ENCODE results near the gene CACNA1C.

The CACNA1C gene

DNA sequence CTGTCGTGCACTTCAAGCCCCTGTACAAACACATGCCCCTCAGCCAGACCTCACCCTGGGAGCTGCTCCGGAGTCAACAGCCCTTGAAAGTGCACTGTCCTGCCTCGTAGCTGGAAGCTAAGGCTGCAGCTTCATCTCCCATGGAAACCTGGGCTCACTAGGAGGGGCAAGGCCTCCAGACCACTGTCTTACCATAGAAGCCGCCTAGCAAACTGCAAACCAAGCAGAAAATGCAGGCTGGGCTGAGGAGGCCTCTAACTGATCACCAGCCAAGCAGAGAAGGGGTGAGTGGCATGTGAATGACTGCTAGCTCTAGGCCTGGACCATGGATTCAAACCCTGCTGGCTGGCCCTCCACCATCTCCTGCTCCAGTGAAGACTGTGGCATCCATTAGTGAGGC, 340.2 kb downstream of the CACNA1C start:
- DNase-seq (ENCODE audit: low spot score): no peak

GRCh38 chr12:2393996-2394395, 341.2 kb downstream of the CACNA1C start:
- DNase-seq (ENCODE audit: low spot score): no peak

DNA sequence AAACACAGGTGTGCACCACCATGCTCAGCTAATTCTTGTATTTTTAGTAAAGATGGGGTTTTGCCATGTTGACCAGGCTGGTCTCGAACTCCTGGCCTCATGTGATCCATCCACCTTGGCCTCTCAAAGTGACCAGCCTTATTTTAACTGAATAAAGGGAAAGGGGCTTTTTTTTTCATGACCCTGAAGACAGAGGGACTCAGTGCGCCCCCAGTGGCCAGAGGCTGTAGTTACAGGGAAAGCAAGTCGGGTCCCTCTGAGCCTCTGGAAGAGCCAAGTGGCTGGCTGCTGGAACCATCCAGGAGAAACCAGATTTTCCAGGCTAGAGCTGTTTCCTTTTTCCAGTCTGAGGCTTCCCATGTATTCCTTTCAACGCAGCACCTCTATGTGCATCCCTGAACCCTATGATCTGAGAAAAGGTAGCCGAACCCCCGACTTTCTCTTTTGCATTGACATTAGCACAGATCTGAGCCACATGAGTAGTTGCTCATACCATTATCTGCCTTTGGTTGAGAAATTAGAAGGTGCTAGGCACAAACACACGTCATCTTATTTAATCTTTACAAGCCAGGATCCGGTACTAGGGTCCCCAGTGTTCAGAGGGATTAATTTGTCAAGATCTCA, 342.7 kb downstream of the CACNA1C start:
- DNase-seq (ENCODE audit: low spot score): peak; percentile 65

DNA sequence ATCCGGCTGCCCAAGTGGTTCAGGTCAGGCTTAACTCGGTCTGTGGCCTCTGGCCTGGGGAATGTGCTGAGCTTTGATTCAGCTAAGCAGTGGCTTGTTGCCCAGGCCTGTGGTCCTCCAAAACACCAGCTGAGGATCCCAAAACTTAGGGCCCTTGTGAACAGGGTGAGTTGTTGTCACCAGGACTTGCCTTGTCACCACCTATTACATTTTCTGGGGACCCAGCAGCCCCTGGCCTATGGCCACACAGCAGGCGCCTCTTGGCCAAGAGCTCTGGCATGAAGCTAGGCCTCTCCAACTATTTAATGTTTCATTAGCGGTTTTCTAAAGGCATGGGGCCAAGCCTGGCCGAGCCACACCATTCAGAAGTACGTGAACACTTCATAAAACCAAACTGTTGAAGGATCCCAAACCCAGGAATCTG, 343.7 kb downstream of the CACNA1C start:
- DNase-seq (ENCODE audit: low spot score): no peak

GRCh38 chr12:2397356-2398045, 344.7 kb downstream of the CACNA1C start:
- DNase-seq (ENCODE audit: low spot score): no peak

- DNase-seq (ENCODE audit: low spot score): no peak
Measured at GRCh38 chr12:2401040-2401439, 348.3 kb downstream of the CACNA1C start.

DNA sequence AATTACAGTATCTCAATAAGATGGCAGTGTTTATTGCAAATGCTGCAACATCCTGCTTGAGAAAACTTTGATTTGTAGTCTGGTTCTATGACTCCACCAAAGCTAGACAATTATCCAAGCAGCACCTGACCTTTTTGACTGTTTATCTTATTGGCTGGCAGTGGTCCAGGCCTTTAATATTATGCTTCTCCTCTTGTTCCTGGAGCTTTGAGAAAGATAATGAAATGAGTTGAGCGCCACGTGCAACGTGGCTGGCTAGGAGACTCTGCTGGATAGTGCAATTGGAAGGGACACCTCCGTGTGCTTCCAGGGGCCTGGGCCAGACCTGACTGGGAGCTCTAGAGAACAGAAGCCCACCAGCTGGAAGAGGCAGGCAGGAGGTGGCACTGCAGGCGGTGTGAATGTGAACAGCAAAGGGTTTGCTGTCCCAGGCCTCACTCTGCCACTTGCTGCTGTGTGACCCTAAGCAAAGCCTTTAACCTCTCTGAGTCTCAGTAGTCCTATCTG, 349.3 kb downstream of the CACNA1C start:
- DNase-seq (ENCODE audit: low spot score): no peak

DNA sequence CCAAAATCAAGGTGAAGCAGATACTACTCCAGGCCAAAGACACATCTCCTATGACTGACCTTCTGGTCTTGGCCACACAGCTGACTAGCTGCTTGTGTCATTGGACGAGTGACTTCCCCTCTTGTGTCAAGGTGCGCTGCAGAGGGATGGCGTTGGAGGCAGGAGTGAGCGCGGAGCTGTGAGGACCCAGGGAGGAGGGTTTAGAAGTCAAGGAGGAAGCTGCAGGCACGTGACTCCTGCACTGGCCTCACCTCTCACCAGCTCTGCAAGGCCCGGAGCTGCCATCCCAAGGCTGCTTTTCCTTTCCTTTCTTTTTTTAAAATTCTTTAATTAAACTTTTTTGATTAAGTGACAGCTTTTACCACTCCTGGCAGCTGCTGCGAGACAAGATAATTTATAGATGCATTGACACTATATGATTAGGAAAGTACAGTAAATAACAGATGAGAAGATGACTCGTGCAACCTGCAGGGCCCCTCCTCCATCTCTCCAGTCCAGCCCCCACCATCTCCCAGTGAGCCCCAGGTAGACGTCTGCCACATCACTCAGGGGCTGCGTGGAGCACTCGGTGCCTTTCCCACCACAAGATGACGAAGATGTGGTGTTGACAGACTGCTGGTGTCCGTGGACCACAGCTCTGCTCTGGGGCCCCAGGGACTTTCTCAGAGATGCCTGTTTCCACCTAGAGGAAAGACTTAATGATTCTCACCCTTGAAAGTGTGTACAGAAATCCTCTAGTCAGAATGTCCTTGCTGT, 350.6 kb downstream of the CACNA1C start:
- DNase-seq (ENCODE audit: low spot score): no peak

- DNase-seq (ENCODE audit: low spot score): no peak
Measured at GRCh38 chr12:2405039-2405438, 352.3 kb downstream of the CACNA1C start.

DNA sequence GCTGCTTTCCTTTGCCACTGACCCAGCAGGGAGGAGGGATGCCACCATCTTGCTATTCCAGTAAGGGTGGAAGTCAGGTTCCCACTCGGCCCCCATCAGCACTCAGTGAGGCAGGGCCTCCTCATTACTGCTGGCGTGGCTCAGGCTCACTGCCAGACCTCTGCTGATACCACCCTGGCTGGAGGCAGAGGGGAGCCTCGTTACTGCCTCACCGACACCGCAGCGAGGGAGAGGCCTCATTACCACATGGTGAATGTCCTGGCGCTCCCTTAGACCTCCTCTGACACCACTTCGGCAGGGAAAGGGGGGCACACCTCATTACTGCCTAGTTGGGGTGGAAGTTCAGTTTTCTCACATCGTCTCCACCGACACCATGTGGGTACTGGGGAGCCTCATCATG, 354.1 kb downstream of the CACNA1C start:
- DNase-seq (ENCODE audit: low spot score): no peak

DNA sequence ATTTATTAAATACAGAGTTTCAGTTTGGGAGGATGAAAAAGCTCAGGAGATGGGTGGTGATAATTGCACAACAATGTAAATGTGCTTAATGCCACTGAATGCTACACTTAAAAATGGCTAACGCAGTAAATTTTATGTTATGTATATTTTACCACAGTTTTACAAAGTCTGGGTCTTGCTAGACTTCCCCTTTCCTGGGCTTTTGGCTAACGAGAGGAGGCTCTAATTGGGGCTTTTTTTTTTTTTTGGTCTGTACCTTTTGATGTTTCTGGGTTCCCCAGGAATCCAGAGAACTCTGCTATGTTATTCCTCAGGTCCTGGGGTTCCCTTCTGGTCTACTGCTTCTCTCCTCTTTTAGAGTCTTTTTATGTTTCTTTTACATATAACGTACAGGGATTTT, 355.5 kb downstream of the CACNA1C start:
- no peak for DNase-seq (ENCODE audit: low spot score)

DNA sequence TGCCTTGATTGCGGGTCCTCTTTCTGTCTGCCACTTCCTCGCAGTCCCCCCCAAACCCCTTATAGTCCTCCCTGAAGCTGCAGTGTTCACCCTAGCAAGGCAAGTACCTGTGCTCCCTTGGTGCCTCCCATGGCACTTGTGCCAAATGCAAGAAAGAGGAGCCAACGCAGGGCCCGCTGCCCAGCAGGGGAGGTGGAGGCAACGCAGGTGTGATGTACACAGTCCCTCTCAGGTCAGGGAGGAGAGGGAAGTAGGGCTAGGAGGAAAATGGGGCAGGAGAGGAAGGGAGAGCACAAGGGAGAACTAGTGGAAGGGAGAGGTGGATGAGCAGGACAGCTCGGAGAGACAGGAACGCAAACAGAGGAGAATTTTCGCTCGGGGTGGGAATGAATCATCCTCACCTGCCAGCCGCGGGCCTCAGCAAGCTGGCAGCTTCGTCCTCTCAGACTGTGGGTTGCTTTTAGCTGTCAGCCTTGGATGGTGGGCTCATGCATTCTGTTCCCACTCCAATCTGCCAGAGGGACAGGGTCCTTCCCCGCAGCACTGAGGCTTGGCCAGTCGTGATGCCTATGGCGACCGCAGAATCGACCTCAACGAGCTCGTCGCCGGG, 357.0 kb downstream of the CACNA1C start:
- DNase-seq (ENCODE audit: low spot score): no peak

- DNase-seq (ENCODE audit: low spot score): no peak
Measured at GRCh38 chr12:2410496-2410895, 357.7 kb downstream of the CACNA1C start.

- DNase-seq (ENCODE audit: low spot score): no peak
Measured at GRCh38 chr12:2411011-2411410, 358.2 kb downstream of the CACNA1C start.

DNA sequence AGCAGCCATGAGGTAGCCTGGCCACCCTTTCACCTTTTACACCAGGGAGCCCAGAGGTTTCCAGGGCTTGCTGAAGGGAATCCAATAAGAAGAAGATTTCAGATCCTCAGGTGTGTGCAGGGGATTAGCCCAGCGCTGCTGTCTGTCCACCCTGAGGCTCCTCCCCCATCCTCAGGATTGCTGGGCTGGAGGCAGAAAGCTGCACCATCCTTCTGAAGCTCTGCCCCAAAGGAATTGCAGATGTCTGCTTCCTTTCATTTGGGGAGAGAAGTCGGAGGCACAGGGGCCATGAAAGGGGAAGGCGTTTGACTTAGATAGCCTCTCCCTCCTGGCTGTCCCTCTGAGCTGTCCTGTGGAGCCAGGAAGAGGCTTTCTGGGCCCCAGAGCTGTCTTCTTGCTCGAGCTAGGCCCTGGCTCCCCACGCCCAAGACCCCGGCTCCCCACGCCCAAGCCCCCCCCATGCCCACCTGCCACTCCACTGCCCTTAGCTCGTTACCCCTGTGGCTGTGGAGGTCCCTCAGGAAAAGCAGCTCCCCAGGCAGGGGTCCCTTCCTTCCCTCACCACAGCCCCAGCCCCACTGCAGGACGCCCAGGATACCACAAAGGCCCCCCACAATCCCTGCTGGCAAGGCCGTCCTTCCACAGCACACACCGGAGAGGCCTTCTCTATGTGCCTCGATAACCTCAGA, 359.0 kb downstream of the CACNA1C start:
- DNase-seq (ENCODE audit: low spot score): no peak

DNA sequence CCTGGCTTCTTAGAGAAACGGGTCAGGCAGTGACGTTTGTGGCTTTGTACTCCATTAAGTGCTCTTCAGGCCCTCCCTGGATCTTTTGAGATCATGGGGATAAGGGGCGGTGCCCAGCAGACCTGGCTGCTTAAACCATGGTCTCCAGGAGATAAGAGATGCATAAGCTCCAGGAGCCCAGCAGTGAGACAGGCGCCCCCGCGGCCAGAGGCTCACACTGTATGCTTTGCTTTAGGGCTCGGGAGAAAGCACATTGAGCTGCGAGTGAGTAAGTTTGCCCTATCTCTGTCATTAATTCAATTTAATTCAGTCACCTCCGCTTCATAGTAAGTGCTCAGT, 359.5 kb downstream of the CACNA1C start:
- DNase-seq (ENCODE audit: low spot score): no peak

GRCh38 chr12:2413301-2413700, 360.5 kb downstream of the CACNA1C start:
- DNase-seq (ENCODE audit: low spot score): no peak

- DNase-seq (ENCODE audit: low spot score): no peak
Measured at GRCh38 chr12:2413999-2414792, 361.4 kb downstream of the CACNA1C start.

- no peak for DNase-seq (ENCODE audit: low spot score)
Measured at GRCh38 chr12:2414810-2415567, 362.2 kb downstream of the CACNA1C start.

GRCh38 chr12:2415568-2415944, 362.8 kb downstream of the CACNA1C start:
- no peak for DNase-seq (ENCODE audit: low spot score)

DNA sequence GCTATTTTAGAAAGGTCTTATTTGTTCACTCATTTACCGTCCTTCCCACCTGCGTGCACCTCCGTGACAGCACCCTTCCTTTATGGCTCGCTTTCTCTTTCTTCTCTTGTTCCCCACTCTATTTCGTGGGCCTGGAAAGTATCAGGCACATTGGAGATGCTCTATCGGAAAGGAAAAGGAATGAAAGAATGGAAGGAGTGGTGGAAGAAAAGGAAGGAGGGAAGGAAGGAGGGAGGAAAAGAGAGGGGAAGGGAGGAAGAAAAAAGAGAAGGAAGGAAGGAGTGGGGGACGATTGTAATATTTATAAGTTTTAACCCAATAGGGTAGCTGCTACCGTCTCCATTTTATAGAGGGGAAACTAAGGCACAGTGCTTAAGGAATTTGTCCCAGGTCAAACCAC, 363.4 kb downstream of the CACNA1C start:
- DNase-seq (ENCODE audit: low spot score): no peak

Data from NAMALWA (cell line).